CD4-positive, alpha-beta T cell (primary cell): ENCODE data around the gene ZHX3. TPM values are rescaled to one million over a fixed set of nuclear protein-coding genes. Genes with fewer than 3 reads are reported as not detected.
A peak's percentile ranks its signal among the peaks of the same experiment; 100 is the strongest.

Experiments used
- ATAC-seq: fragments of 200-7000 bp; cut with Tn5 transposase; one replicate; pipeline ENCODE4 v1.10.0; 2022; ENCODE audit warnings: mild to moderate bottlenecking; ENCODE audit not compliant: poor library complexity
- CTCF ChIA-PET: fragments of 350-600 bp; sonication (Branson Sonifier 250); formaldehyde crosslinking; loops from one replicate; lab custom pipeline; 2021; ENCODE audit warnings: antibody characterized with exemption, inconsistent platforms; lab: Charles Lee
- POLR2A ChIA-PET: fragments of 350-600 bp; sonication (Branson Sonifier 250); formaldehyde crosslinking; loops from one replicate; lab custom pipeline; 2021; ENCODE audit warnings: antibody characterized with exemption, inconsistent platforms; lab: Charles Lee
- DNase-seq, 14 experiments: peaks; one replicate each; pipeline ENCODE4 v3.0.0-alpha.2; 2013 to 2020; ENCODE audit warnings: mixed read lengths in 2 of 14
- H3K27ac ChIP-seq, 2 donors: one replicate each; pipeline versions ENCODE4 v1.5.1 to v1.7.0; 2013; ENCODE audit warnings: low read length in 2 of 2, low read depth in 1 of 2, mild to moderate bottlenecking in 1 of 2
- H3K27me3 ChIP-seq, 2 experiments: 1 replicate in 1 of 2; 2 replicates in 1 of 2; pipeline versions ENCODE4 v1.6.1 to v1.7.0; 2013; ENCODE audit warnings: low read length in 2 of 2, control low read depth in 1 of 2, mild to moderate bottlenecking in 1 of 2, moderate library complexity in 1 of 2; ENCODE audit not compliant: insufficient read depth in 2 of 2, control insufficient read depth in 1 of 2
- H3K36me3 ChIP-seq: one replicate; pipeline ENCODE4 v1.6.1; 2013; ENCODE audit warnings: low read length, control low read depth; ENCODE audit not compliant: insufficient read depth
- H3K4me1 ChIP-seq: one replicate; pipeline ENCODE4 v1.6.1; 2013; ENCODE audit warnings: low read length, control low read depth; ENCODE audit not compliant: insufficient read depth
- H3K4me3 ChIP-seq: one replicate; pipeline ENCODE4 v1.5.1; 2013; ENCODE audit warnings: mild to moderate bottlenecking, low read length, moderate library complexity
- H3K9me3 ChIP-seq, 2 experiments: 1 replicate in 1 of 2; 2 replicates in 1 of 2; pipeline versions ENCODE4 v1.6.1 to v1.7.0; 2013; ENCODE audit warnings: low read length in 2 of 2, mild to moderate bottlenecking in 2 of 2, control low read depth in 1 of 2, moderate library complexity in 1 of 2; ENCODE audit not compliant: control insufficient read depth in 1 of 2, insufficient read depth in 1 of 2
- H3K27ac Mint-ChIP-seq: one replicate; pipeline ENCODE4 v1.8.0; 2020; ENCODE audit warnings: mixed read lengths
- H3K27me3 Mint-ChIP-seq: one replicate; pipeline ENCODE4 v1.8.0; 2021; ENCODE audit warnings: mixed read lengths
- H3K36me3 Mint-ChIP-seq: one replicate; pipeline ENCODE4 v1.8.0; 2021; ENCODE audit warnings: low read depth, mixed read lengths
- H3K4me1 Mint-ChIP-seq: one replicate; pipeline ENCODE4 v1.8.0; 2021; ENCODE audit warnings: low read depth, mixed read lengths
- H3K4me3 Mint-ChIP-seq: one replicate; pipeline ENCODE4 v1.8.0; 2020; ENCODE audit warnings: mild to moderate bottlenecking, mixed read lengths
- H3K9me3 Mint-ChIP-seq: one replicate; pipeline ENCODE4 v1.8.0; 2020; ENCODE audit warnings: mixed read lengths
- CTCF ChIP-seq: fragments of 200-600 bp; IDR thresholded peaks from one replicate; pipeline ENCODE4 v1.8.0; 2022; ENCODE audit warnings: antibody characterized with exemption, mild to moderate bottlenecking
- intact Hi-C, 2 experiments: fragments of 100-400 bp; cut with DNase I in 1 of 2; cut with micrococcal nuclease in 1 of 2; formaldehyde crosslinking; loops; one replicate each; pipeline versions ENCODE4 v1.15.1 to v1.9.0; 2023 to 2025; cut with DNase I, micrococcal nuclease
- total RNA-seq, 174 experiments: library from RNA in 2 of 174; stranded (reverse) in 2 of 174; gene quantifications; one replicate each; pipeline ENCODE4 v1.2.3 and lab custom pipeline; 2021 to 2026

The ZHX3 gene
- total RNA-seq, 2 experiments from 2014 or later, result 6.6 to 7.6 TPM

DNA sequence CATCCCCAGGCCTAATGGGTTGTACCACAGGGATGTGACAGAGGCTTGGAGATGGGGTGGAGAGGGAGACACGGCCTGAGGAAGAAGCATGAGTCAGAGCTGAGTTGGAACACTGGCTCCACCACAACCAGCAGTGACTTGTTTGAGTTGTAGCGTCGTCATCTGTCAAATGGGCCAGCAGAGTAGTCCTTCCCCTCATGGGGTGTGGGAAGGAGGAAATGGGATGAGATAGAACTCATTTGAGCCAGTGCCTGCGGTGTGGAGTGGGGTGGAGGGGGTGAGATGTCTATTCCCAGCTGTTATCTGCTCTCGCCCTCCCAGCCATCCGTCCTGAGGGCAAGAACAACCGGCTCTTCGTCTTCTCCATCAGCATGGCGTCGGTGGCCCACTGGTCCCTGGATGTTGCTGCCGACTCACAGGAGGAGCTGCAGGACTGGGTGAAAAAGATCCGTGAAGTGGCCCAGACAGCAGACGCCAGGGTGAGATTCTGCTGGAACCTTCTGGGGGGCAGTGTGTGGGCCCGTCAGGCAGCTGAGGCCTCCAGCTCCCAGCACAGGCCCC, 147.7 kb downstream of the ZHX3 start:
- DNase-seq, result peak in 1 of 14 experiments; percentile 24
- Mint-ChIP-seq H3K27ac (peak overlapping the region; percentile 96), H3K4me1 (peaks cover 26% of the 10 kb centered on the region)

DNA sequence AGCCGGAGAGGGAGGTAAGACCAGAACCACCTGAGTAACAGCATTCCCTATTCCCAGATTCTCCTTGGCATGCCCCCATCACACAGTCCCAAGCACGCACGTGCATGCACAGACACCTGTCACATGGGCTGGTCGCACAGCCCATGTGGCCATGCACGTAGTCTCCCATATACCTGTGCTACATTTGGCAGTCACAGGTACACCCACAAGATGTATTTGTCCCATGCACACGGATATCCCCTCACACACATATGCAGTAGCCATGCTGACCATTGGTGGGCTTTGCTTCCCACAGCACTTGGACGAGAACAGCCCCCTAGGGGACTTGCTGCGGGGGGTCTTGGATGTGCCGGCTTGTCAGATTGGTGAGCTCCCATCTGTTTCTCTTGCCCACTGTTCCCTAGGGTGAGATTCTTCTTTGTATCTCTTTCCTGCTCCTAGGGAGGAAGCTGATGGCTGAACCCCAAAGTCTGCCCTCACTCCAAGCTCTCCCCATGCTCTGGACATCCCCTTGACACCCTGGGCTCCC, 148.3 kb downstream of the ZHX3 start:
- TF ChIP-seq CTCF, result no peak
- Mint-ChIP-seq H3K27me3 (no peaks in the 10 kb centered on the region), H3K4me3 (no peak overlapping the region), H3K4me1 (peaks cover 30% of the 10 kb centered on the region), H3K36me3 (peaks cover 97% of the 10 kb centered on the region), H3K27ac (peak overlapping the region; percentile 96), H3K9me3 (no peaks in the 10 kb centered on the region)
- POLR2A ChIA-PET, result interaction anchor here (3.1 kb wide), 1 partner anchor 13 kb away, joined by 22 read pairs; no protein-coding TSS in a partner anchor
- H3K27ac ChIP-seq, result peak overlapping the region in 1 of 2 donors; percentile 58
- H3K36me3 ChIP-seq, result peaks cover 99% of the 10 kb centered on the region
- CTCF ChIA-PET, result no interaction called here
- H3K4me3 ChIP-seq, result no peak overlapping the region
- H3K9me3 ChIP-seq, result no peaks in the 10 kb centered on the region
- intact Hi-C loops, result no loop called here
- DNase-seq, result no peak
- no peak for ATAC-seq
- H3K27me3 ChIP-seq, result no peaks in the 10 kb centered on the region
- peaks cover 48% of the 10 kb centered on the region for H3K4me1 ChIP-seq

More for the DNA sequence above, 147.7 kb downstream of the ZHX3 start:
- no peak overlapping the region for H3K4me3 ChIP-seq
- peaks cover 99% of the 10 kb centered on the region for H3K36me3 ChIP-seq
- H3K27ac ChIP-seq, result peak overlapping the region in 1 of 2 donors; percentile 58
- no peaks in the 10 kb centered on the region for H3K27me3 ChIP-seq
- no peaks in the 10 kb centered on the region for H3K9me3 ChIP-seq
- TF ChIP-seq CTCF, result no peak
- CTCF ChIA-PET, result no interaction called here
- no peaks in the 10 kb centered on the region for H3K9me3 Mint-ChIP-seq
- peaks cover 48% of the 10 kb centered on the region for H3K4me1 ChIP-seq
- no peaks in the 10 kb centered on the region for H3K27me3 Mint-ChIP-seq
- H3K4me3 Mint-ChIP-seq, result no peak overlapping the region
- peaks cover 99% of the 10 kb centered on the region for H3K36me3 Mint-ChIP-seq
- ATAC-seq, result no peak
- intact Hi-C loops, result loop anchor here in 1 of 2 experiments (5.0 kb wide), 1 partner anchor 33 kb away; the partner anchor contains the start of gene PLCG1
- POLR2A ChIA-PET, result interaction anchor here (3.1 kb wide), 1 partner anchor 13 kb away, joined by 22 read pairs; no protein-coding TSS in a partner anchor

- H3K27ac ChIP-seq, result peak overlapping the region; percentile 23 to 58
- ATAC-seq, result no peak
- peaks cover 54% of the 10 kb centered on the region for H3K4me1 ChIP-seq
- Mint-ChIP-seq H3K4me3 (no peak overlapping the region), H3K36me3 (peaks cover 97% of the 10 kb centered on the region), H3K9me3 (no peaks in the 10 kb centered on the region), H3K27ac (peak overlapping the region; percentile 96), H3K27me3 (no peaks in the 10 kb centered on the region), H3K4me1 (peaks cover 37% of the 10 kb centered on the region)
- H3K27me3 ChIP-seq, result no peaks in the 10 kb centered on the region
- no peaks in the 10 kb centered on the region for H3K9me3 ChIP-seq
- no peak overlapping the region for H3K4me3 ChIP-seq
- DNase-seq, result no peak
- no peak for TF ChIP-seq CTCF
- ChIA-PET CTCF (no interaction called here), POLR2A (interaction anchor here (1.2 to 3.1 kb wide), 3 partner anchors 8 to 12 kb away, joined by 3 to 22 read pairs (median 7); no protein-coding TSS in a partner anchor)
- intact Hi-C loops, result no loop called here
- peaks cover 99% of the 10 kb centered on the region for H3K36me3 ChIP-seq
Measured at GRCh38 chr20:41168281-41169161, 149.0 kb downstream of the ZHX3 start.
